Bronchial epithelial cell (primary cell): ENCODE results near the gene SLC36A3. TPM values are rescaled to one million over a fixed set of nuclear protein-coding genes. Genes with fewer than 3 reads are reported as not detected.

ENCODE experiments used
- DNase-seq: peaks from one replicate; pipeline ENCODE4 v3.0.0-alpha.2; 2010; ENCODE audit warnings: low read depth
- FAIRE-seq: peaks from 2 replicates; lab custom pipeline; 2011; peaks lifted over from hg19 to GRCh38; lab: Jason Lieb, UNC
- H3K27me3 ChIP-seq: 2 replicates; pipeline ENCODE4 v1.5.1; 2011; ENCODE audit warnings: low read length; ENCODE audit not compliant: control insufficient read depth, insufficient read depth
- H3K36me3 ChIP-seq: 2 replicates; pipeline ENCODE4 v1.5.1; 2011; ENCODE audit warnings: low read length; ENCODE audit not compliant: control insufficient read depth, insufficient read depth
- H3K4me3 ChIP-seq: 2 replicates; pipeline ENCODE4 v1.5.1; 2011; ENCODE audit warnings: mild to moderate bottlenecking, low read depth, low read length, control low read depth
- total RNA-seq: library from RNA; depleted of rRNA; stranded (reverse); fragments of >200 nt; gene quantifications from 2 replicates; pipeline ENCODE4 v1.2.1, GENCODE V29; 2014
- TF ChIP-seq, protein P1 (sequence below): IDR thresholded peaks from 2 replicates; pipeline ENCODE4 v1.5.1; 2011; ENCODE audit warnings: mild to moderate bottlenecking, moderate library complexity, low read length, control low read depth, inconsistent platforms; ENCODE audit not compliant: insufficient read depth, severe bottlenecking

SLC36A3 gene
- total RNA-seq, 1 donor from 2014 or later, result not detected

DNA sequence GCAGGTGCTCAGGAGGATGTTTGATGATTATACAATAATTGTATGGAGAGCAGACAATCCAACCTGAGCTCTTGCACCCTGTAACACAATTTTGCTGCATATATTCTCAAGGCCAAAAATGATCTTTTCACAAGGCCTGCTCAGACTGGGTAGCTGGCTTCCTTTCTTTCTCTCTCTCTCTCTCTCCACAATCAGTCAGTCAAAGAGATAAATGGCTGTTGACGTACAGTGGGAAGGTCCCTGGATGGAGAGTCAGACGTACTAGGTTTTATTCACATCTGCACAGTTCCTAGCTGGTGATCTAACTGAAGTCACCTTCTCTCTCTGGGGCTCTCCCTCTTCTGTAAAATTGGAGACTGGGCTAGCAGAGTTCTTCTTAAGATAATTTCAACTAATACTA, 24.0 kb upstream of the SLC36A3 start:
- Histone ChIP-seq H3K4me3 (no peak overlapping the region), H3K36me3 (no peaks in the 10 kb centered on the region), H3K27me3 (peaks cover 2% of the 10 kb centered on the region)
- TF ChIP-seq, protein P1, sequence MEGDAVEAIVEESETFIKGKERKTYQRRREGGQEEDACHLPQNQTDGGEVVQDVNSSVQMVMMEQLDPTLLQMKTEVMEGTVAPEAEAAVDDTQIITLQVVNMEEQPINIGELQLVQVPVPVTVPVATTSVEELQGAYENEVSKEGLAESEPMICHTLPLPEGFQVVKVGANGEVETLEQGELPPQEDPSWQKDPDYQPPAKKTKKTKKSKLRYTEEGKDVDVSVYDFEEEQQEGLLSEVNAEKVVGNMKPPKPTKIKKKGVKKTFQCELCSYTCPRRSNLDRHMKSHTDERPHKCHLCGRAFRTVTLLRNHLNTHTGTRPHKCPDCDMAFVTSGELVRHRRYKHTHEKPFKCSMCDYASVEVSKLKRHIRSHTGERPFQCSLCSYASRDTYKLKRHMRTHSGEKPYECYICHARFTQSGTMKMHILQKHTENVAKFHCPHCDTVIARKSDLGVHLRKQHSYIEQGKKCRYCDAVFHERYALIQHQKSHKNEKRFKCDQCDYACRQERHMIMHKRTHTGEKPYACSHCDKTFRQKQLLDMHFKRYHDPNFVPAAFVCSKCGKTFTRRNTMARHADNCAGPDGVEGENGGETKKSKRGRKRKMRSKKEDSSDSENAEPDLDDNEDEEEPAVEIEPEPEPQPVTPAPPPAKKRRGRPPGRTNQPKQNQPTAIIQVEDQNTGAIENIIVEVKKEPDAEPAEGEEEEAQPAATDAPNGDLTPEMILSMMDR, result no peak
- FAIRE-seq (no peak), DNase-seq (no peak)

DNA sequence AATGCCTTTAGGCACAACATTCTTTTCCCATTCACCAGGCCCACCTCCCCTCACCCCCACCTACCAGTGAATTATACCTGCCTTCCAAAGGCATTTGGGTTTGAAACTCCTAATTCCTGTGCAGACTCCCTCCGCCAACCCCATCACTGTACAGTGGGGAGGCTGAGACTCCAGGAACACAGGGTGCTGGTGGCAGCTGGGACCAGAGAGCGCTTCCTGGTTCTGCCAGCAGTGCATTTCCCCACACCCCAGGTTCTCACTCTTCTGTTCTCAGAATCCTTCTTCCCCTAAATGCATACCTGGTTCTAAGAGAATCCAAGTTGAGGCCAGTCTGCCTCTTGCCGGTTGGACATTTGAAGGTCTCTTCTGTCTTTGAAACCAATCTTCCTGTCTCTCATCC, 22.7 kb upstream of the SLC36A3 start:
- Histone ChIP-seq H3K4me3 (no peak overlapping the region), H3K36me3 (no peaks in the 10 kb centered on the region), H3K27me3 (peaks cover 2% of the 10 kb centered on the region)
- no peak for FAIRE-seq
- no peak for DNase-seq
- TF ChIP-seq, protein P1, result no peak

DNA sequence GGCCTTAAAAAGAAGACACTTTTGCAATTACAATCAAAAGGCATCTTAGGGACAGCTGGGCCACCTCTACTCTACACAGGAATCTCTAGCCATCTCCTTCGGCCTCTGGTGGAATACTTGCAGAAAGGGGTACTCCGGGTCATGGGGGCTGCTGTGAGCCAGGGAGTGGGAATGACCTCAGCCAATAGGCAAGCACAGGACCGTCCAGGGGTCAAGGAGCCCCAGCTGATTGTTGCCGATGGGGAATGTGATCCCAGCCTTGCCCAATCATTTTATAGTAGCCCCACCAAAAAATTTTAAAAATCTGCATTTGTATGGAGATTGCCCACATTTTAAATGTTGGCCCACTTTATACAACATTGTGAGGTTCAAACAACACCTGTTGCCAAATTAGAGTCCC, 16.9 kb upstream of the SLC36A3 start:
- TF ChIP-seq, protein P1, result no peak

DNA sequence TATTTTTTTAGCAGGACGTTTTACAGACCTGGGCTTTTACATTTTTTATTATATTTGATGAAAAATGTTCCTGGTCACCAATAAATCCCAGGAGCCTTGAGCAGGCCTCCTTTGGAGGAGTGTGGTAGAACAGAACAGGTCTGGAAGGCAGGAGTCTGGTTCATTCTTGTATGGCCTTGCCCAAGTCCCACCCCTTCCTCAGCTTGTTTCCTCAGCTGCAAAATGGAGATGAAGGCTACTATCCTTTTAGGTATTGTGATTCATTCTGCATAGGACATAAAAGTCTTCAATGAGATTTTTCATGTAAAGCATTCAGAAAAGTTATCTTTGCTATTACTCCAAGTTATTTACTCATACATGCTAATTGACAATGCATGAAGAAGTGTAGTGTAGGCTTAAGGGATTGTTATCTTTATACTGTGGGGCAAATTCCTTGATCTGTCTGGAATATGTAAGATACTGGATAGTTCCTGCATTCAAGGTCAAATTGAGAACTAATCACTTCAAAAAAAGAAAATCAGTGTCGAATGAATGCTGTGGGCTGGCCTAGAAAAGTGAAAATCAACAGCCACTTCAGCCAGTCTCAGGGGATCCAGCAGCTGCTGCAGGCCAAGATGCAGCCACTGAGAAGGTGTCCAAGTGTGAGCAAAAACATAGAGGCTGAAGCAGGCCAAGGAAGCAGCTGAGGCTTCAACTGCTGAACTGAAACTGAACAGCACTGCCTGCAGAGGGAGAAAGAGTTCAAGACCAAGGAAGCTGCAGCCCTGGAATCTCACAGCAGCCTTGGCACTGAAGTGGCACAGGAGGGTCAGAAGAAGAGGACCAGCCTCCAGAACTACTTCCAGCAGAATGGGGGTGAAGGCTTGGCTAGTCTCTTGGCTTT, 15.5 kb upstream of the SLC36A3 start:
- no peak for FAIRE-seq

More for the DNA sequence above, 16.9 kb upstream of the SLC36A3 start:
- Histone ChIP-seq H3K4me3 (no peak overlapping the region), H3K27me3 (no peaks in the 10 kb centered on the region), H3K36me3 (no peaks in the 10 kb centered on the region)
- FAIRE-seq, result no peak
- DNase-seq, result no peak

DNA sequence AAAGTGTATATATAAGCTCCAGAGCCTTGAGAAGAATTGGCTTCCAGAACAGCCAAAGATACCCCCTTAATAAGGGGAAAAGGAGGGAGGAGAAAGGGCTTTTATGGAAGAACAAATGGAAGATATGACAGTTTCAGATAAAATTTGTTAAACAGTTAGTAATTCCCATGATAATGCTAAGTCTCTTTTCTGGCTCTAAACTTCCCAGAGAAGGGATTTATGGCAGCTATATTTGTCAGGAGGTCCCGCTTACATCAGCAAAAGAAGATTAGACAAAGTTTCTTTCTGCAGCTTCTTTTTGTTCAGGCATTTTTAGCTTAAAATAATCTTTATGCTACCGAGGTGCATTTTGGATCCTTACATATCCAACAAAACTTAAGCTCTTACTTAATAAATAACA, 14.3 kb upstream of the SLC36A3 start:
- Histone ChIP-seq H3K4me3 (no peak overlapping the region), H3K36me3 (no peaks in the 10 kb centered on the region), H3K27me3 (no peaks in the 10 kb centered on the region)
- TF ChIP-seq, protein P1, result no peak
- no peak for DNase-seq
- FAIRE-seq, result no peak

More for the DNA sequence above, 15.5 kb upstream of the SLC36A3 start:
- Histone ChIP-seq H3K27me3 (no peaks in the 10 kb centered on the region), H3K36me3 (no peaks in the 10 kb centered on the region), H3K4me3 (no peak overlapping the region)
- peak; percentile 18 for DNase-seq
- TF ChIP-seq, protein P1, result peak; percentile 27
